ENCODE data around the gene GRAMD1B.

GRAMD1B gene

GRCh38 chr11:123562158-123562557 is 132.1 kb downstream of the GRAMD1B start:
- H3K4me3 ChIP-seq (ENCODE audit: low read length, poor library complexity, severe bottlenecking) = no peak overlapping the region
- H3K4me2 ChIP-seq (ENCODE audit: low read depth, low read length, poor library complexity, severe bottlenecking) = no peak overlapping the region
- no peak overlapping the region for H3K9ac ChIP-seq (ENCODE audit: low read depth, low read length, poor library complexity, severe bottlenecking)
- no peaks in the 10 kb centered on the region for H3F3A ChIP-seq (ENCODE audit: low read depth)
- no peak overlapping the region for H2AFZ ChIP-seq (ENCODE audit: low read length)
- peaks cover 5% of the 10 kb centered on the region for H3K4me1 ChIP-seq (ENCODE audit: insufficient read depth, low read length, poor library complexity, severe bottlenecking)
- H3K9me3 ChIP-seq (ENCODE audit: insufficient read depth, low read depth, low read length) = no peaks in the 10 kb centered on the region
- H3K79me2 ChIP-seq (ENCODE audit: insufficient read depth, low read length) = peaks cover 23% of the 10 kb centered on the region
- H4K20me1 ChIP-seq (ENCODE audit: insufficient read depth, low read length, poor library complexity, severe bottlenecking) = peaks cover 4% of the 10 kb centered on the region
- H3K36me3 ChIP-seq (ENCODE audit: insufficient read depth, low read length) = no peaks in the 10 kb centered on the region; the same call in 1 of the 2 replicates
- no peaks in the 10 kb centered on the region for H3K27me3 ChIP-seq (ENCODE audit: insufficient read depth, low read length, poor library complexity, severe bottlenecking)
- no peaks in the 10 kb centered on the region for H3K9me2 ChIP-seq (replicated peaks; ENCODE audit: low read depth, low read length)
- no peak for TF ChIP-seq EZH2phosphoT487 (IDR thresholded peaks at IDR 0.05; ENCODE audit: borderline replicate concordance)
- TF ChIP-seq CTCF (conservative IDR thresholded peaks at IDR 0.05; ENCODE audit: low read length) = no peak

GRCh38 chr11:123562829-123563228 is 132.8 kb downstream of the GRAMD1B start:
- no peak for TF ChIP-seq EZH2phosphoT487 (IDR thresholded peaks at IDR 0.05; ENCODE audit: borderline replicate concordance)
- TF ChIP-seq CTCF (conservative IDR thresholded peaks at IDR 0.05; ENCODE audit: low read length) = no peak
- H3K27me3 ChIP-seq (ENCODE audit: insufficient read depth, low read length, poor library complexity, severe bottlenecking) = no peaks in the 10 kb centered on the region
- H3K9me3 ChIP-seq (ENCODE audit: insufficient read depth, low read depth, low read length) = no peaks in the 10 kb centered on the region
- H3F3A ChIP-seq (ENCODE audit: low read depth) = no peaks in the 10 kb centered on the region
- H2AFZ ChIP-seq (ENCODE audit: low read length) = no peak overlapping the region
- peaks cover 5% of the 10 kb centered on the region for H3K4me1 ChIP-seq (ENCODE audit: insufficient read depth, low read length, poor library complexity, severe bottlenecking)
- peaks cover 4% of the 10 kb centered on the region for H4K20me1 ChIP-seq (ENCODE audit: insufficient read depth, low read length, poor library complexity, severe bottlenecking)
- no peak overlapping the region for H3K4me2 ChIP-seq (ENCODE audit: low read depth, low read length, poor library complexity, severe bottlenecking)
- no peak overlapping the region for H3K4me3 ChIP-seq (ENCODE audit: low read length, poor library complexity, severe bottlenecking)
- H3K9me2 ChIP-seq (replicated peaks; ENCODE audit: low read depth, low read length) = no peaks in the 10 kb centered on the region
- H3K79me2 ChIP-seq (ENCODE audit: insufficient read depth, low read length) = peaks cover 23% of the 10 kb centered on the region
- H3K9ac ChIP-seq (ENCODE audit: low read depth, low read length, poor library complexity, severe bottlenecking) = no peak overlapping the region
- H3K36me3 ChIP-seq (ENCODE audit: insufficient read depth, low read length) = no peaks in the 10 kb centered on the region; the same call in 1 of the 2 replicates

GRCh38 chr11:123564221-123564620 is 134.2 kb downstream of the GRAMD1B start:
- peaks cover 23% of the 10 kb centered on the region for H3K79me2 ChIP-seq (ENCODE audit: insufficient read depth, low read length)

More at GRCh38 chr11:123564221-123564620, 134.2 kb downstream of the GRAMD1B start:
- H2AFZ ChIP-seq (ENCODE audit: low read length) = no peak overlapping the region
- H4K20me1 ChIP-seq (ENCODE audit: insufficient read depth, low read length, poor library complexity, severe bottlenecking) = peaks cover 4% of the 10 kb centered on the region
- no peaks in the 10 kb centered on the region for H3K9me2 ChIP-seq (replicated peaks; ENCODE audit: low read depth, low read length)
- no peaks in the 10 kb centered on the region for H3K9me3 ChIP-seq (ENCODE audit: insufficient read depth, low read depth, low read length)
- H3K4me1 ChIP-seq (ENCODE audit: insufficient read depth, low read length, poor library complexity, severe bottlenecking) = peaks cover 5% of the 10 kb centered on the region
- H3F3A ChIP-seq (ENCODE audit: low read depth) = no peaks in the 10 kb centered on the region
- TF ChIP-seq EZH2phosphoT487 (IDR thresholded peaks at IDR 0.05; ENCODE audit: borderline replicate concordance) = no peak
- no peak for TF ChIP-seq CTCF (conservative IDR thresholded peaks at IDR 0.05; ENCODE audit: low read length)
- no peaks in the 10 kb centered on the region; the same call in 1 of the 2 replicates for H3K36me3 ChIP-seq (ENCODE audit: insufficient read depth, low read length)
- no peaks in the 10 kb centered on the region for H3K27me3 ChIP-seq (ENCODE audit: insufficient read depth, low read length, poor library complexity, severe bottlenecking)
- H3K4me2 ChIP-seq (ENCODE audit: low read depth, low read length, poor library complexity, severe bottlenecking) = no peak overlapping the region
- H3K9ac ChIP-seq (ENCODE audit: low read depth, low read length, poor library complexity, severe bottlenecking) = no peak overlapping the region
- H3K4me3 ChIP-seq (ENCODE audit: low read length, poor library complexity, severe bottlenecking) = no peak overlapping the region

Data from Loucy (cell line).